Measurements from ENCODE around the gene BST1. TPM values are rescaled to one million over a fixed set of nuclear protein-coding genes. Genes with fewer than 3 reads are reported as not detected.

Gene BST1
- total RNA-seq, 1 experiment from 2014 or later, result not detected

DNA sequence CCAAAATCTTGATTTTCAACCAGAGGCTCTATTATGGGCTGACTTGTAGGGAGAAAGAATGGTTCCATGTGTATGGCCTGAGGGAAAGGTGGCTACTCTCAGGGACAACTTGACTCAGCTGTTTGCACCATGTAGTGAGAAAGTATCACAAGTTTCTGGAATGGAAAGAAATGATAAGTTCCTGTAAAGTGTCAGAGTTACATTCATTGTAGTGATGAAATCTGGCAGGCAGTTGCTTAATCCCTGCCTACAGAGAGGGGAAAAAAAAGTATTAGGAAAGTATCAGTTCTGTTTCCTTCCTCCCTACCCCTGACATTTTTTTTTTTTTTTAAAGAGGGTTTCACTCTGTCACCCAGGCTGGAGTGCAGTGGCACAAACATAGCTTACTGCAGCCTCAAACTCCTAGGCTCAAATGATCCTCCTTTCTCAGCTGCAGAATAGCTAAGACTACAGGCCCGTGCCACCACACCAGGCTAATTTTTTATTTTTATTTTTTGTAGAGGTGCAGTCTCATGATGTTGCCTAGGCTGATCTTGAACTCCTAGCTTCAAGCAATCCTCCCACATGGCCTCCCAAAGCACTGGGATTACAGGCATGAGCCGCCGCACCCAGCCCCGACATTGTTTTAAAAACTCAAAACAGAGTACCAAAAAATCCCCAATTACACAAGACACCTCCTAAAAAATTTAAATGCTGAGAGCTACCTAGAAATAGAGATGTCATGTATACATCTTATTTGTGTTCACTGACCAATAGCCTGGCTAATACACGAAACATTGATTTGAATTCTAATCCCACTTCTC, 42.9 kb upstream of the BST1 start:
- Histone ChIP-seq H4K20me1 (ENCODE audit: control insufficient read depth, insufficient read depth, insufficient read length) (no peaks in the 10 kb centered on the region), H3T11ph (ENCODE audit: low read length) (no peak overlapping the region), H3K27ac (ENCODE audit: insufficient read length, low read depth, low read length) (no peak overlapping the region), H4K8ac (replicated peaks; ENCODE audit: insufficient read length, low read depth, low read length) (no peak overlapping the region), H3K14ac (ENCODE audit: insufficient read depth, low read length) (no peak overlapping the region), H3K23ac (ENCODE audit: insufficient read length, low read depth, low read length) (no peak overlapping the region), H2AK5ac (ENCODE audit: insufficient read length, low read length) (no peak overlapping the region), H3K4me2 (ENCODE audit: insufficient read depth, insufficient read length, low read length) (no peak overlapping the region), H4K91ac (ENCODE audit: insufficient read length, low read depth, low read length) (no peak overlapping the region), H3K23me2 (ENCODE audit: insufficient read length, low read depth, low read length, poor library complexity, severe bottlenecking) (peaks cover 5% of the 10 kb centered on the region), H3K79me1 (ENCODE audit: insufficient read depth, low read depth, low read length, poor library complexity, severe bottlenecking) (no peaks in the 10 kb centered on the region), H3K79me2 (ENCODE audit: insufficient read depth, low read length) (no peaks in the 10 kb centered on the region), H3K4me1 (ENCODE audit: insufficient read depth, low read length) (no peaks in the 10 kb centered on the region), H4K5ac (ENCODE audit: insufficient read length, low read depth, low read length) (no peak overlapping the region), H2BK20ac (ENCODE audit: low read depth, low read length, poor library complexity, severe bottlenecking) (no peak overlapping the region), H3K4ac (ENCODE audit: low read depth, low read length) (no peak overlapping the region), H3K9me3 (ENCODE audit: control insufficient read depth, low read depth, low read length) (no peaks in the 10 kb centered on the region), H2AFZ (ENCODE audit: low read length) (no peak overlapping the region), H3K27me3 (ENCODE audit: insufficient read depth, low read length) (no peaks in the 10 kb centered on the region), H2BK120ac (ENCODE audit: low read depth, low read length, poor library complexity, severe bottlenecking) (no peak overlapping the region), H3K9ac (ENCODE audit: extremely low read depth, insufficient read length, low read length) (no peak overlapping the region), H3K18ac (ENCODE audit: insufficient read length, low read depth, low read length) (no peak overlapping the region), H3K56ac (ENCODE audit: insufficient read length, low read depth, low read length) (no peak overlapping the region), H2BK12ac (ENCODE audit: insufficient read length, low read depth, low read length) (no peak overlapping the region), H2BK15ac (ENCODE audit: low read depth, low read length) (no peak overlapping the region), H2BK5ac (ENCODE audit: insufficient read length, low read length) (no peak overlapping the region)
- Mint-ChIP-seq H3K27me3 (ENCODE audit: low read depth) (no peaks in the 10 kb centered on the region; the same call in 1 of the 2 replicates), H3K4me1 (peaks cover 6 to 12% of the 10 kb centered on the region in 2 experiments), H3K9me3 (no peaks in the 10 kb centered on the region), H3K4me3 (no peak overlapping the region), H3K27ac (peak overlapping the region in 1 of 3 experiments; percentile 28; a peak in 1 of 7 replicates), H3K36me3 (ENCODE audit: insufficient read depth in 1 of 3, low read depth in 3 of 3) (peaks cover 0 to 4% (median 3%) of the 10 kb centered on the region in 3 experiments; a peak in 3 of 7 replicates)
- DNase-seq, result no peak
- no CpG with 5 or more reads among the region's 5 CpGs for WGBS (ENCODE audit: extremely low coverage, insufficient read length, low lambda C conversion rate)
- no peak for TF ChIP-seq CTCF (conservative IDR thresholded peaks at IDR 0.05)
